WTC11 (cell line): ENCODE measurements around the gene PGF. TPM values are rescaled to one million over a fixed set of nuclear protein-coding genes. Genes with fewer than 3 reads are reported as not detected.
A peak's percentile ranks its signal among the peaks of the same experiment; 100 is the strongest.

Experiments
- ATAC-seq: fragments of 200-7000 bp; cut with Tn5 transposase; 2 replicates; pipeline ENCODE4 v1.10.0; 2021; ENCODE audit warnings: mild to moderate bottlenecking, moderate library complexity
- CTCF ChIA-PET: fragments of 300-600 bp; sonication (Branson Sonifier 250); formaldehyde crosslinking; loops from one replicate; lab custom pipeline; 2021; ENCODE audit warnings: antibody characterized with exemption; lab: Charles Lee
- POLR2A ChIA-PET: fragments of 350-600 bp; sonication (Branson Sonifier 250); formaldehyde crosslinking; loops from one replicate; lab custom pipeline; 2021; ENCODE audit warnings: antibody characterized with exemption; lab: Charles Lee
- DNase-seq: peaks from one replicate; pipeline ENCODE4 v3.0.0; 2021; ENCODE audit warnings: low spot score
- H3K27ac Mint-ChIP-seq: 2 replicates; pipeline ENCODE4 v1.8.0; 2021; ENCODE audit warnings: mixed read lengths
- H3K27me3 Mint-ChIP-seq: 2 replicates; pipeline ENCODE4 v1.8.0; 2021; ENCODE audit warnings: low read depth, mild to moderate bottlenecking, moderate library complexity, mixed read lengths
- H3K36me3 Mint-ChIP-seq: 2 replicates; pipeline ENCODE4 v1.8.0; 2021; ENCODE audit warnings: mixed read lengths
- H3K4me1 Mint-ChIP-seq: 2 replicates; pipeline ENCODE4 v1.8.0; 2022; ENCODE audit warnings: mixed read lengths
- H3K4me3 Mint-ChIP-seq: 2 replicates; pipeline ENCODE4 v1.8.0; 2021; ENCODE audit warnings: mild to moderate bottlenecking, moderate library complexity, mixed read lengths
- H3K9me3 Mint-ChIP-seq: 2 replicates; pipeline ENCODE4 v1.8.0; 2021; ENCODE audit warnings: mixed read lengths
- CREM ChIP-seq: sonication (generic); formaldehyde crosslinking; IDR thresholded peaks from 2 replicates; pipeline ENCODE4 v1.8.1; 2022; ENCODE audit warnings: mild to moderate bottlenecking, missing genetic modification reagents, moderate library complexity
- GTF2I ChIP-seq: fragments of 250-450 bp; sonication (Bioruptor Pico); conservative IDR thresholded peaks from 2 replicates; pipeline ENCODE4 v1.4.0; 2021; ENCODE audit warnings: mild to moderate bottlenecking
- TCF7 ChIP-seq: sonication (generic); formaldehyde crosslinking; IDR thresholded peaks from 2 replicates; pipeline ENCODE4 v1.8.0; 2022; ENCODE audit warnings: mild to moderate bottlenecking, low read depth, missing genetic modification reagents, moderate library complexity
- ZNF219 ChIP-seq: sonication (generic); formaldehyde crosslinking; IDR thresholded peaks from 2 replicates; pipeline ENCODE4 v1.8.0; 2023; ENCODE audit warnings: missing genetic modification reagents, mild to moderate bottlenecking, borderline replicate concordance
- ZNF232 ChIP-seq: sonication (generic); formaldehyde crosslinking; IDR thresholded peaks from 2 replicates; pipeline ENCODE4 v1.8.0; 2022; ENCODE audit warnings: mild to moderate bottlenecking, missing genetic modification reagents
- ZNF416 ChIP-seq: fragments of 250-450 bp; sonication (Bioruptor Pico); IDR thresholded peaks from 2 replicates; pipeline ENCODE4 v1.9.0; 2021; ENCODE audit warnings: mild to moderate bottlenecking, inconsistent platforms
- total RNA-seq: library from RNA; stranded (reverse); gene quantifications from 3 replicates; pipeline ENCODE4 v1.2.3, GENCODE V29; 2021
- TF ChIP-seq, protein P1 (sequence below): fragments of 250-450 bp; sonication (Bioruptor Pico); IDR thresholded peaks from 2 replicates; pipeline ENCODE4 v1.9.0; 2021; ENCODE audit warnings: mild to moderate bottlenecking, borderline replicate concordance
- TF ChIP-seq, protein P2 (sequence below): sonication (generic); formaldehyde crosslinking; IDR thresholded peaks from 2 replicates; pipeline ENCODE4 v1.8.1; 2023; ENCODE audit warnings: mild to moderate bottlenecking, missing genetic modification reagents
- TF ChIP-seq, protein P3 (sequence below): fragments of 250-450 bp; sonication (Bioruptor Pico); IDR thresholded peaks from 2 replicates; pipeline ENCODE4 v1.9.0; 2021; ENCODE audit warnings: mild to moderate bottlenecking
- TF ChIP-seq, protein P4 (sequence below): sonication (generic); formaldehyde crosslinking; IDR thresholded peaks from 2 replicates; pipeline ENCODE4 v1.8.1; 2022; ENCODE audit warnings: low read depth, missing genetic modification reagents, borderline replicate concordance

Gene PGF
- total RNA-seq, 1 experiment from 2014 or later, result 6.7 TPM

DNA sequence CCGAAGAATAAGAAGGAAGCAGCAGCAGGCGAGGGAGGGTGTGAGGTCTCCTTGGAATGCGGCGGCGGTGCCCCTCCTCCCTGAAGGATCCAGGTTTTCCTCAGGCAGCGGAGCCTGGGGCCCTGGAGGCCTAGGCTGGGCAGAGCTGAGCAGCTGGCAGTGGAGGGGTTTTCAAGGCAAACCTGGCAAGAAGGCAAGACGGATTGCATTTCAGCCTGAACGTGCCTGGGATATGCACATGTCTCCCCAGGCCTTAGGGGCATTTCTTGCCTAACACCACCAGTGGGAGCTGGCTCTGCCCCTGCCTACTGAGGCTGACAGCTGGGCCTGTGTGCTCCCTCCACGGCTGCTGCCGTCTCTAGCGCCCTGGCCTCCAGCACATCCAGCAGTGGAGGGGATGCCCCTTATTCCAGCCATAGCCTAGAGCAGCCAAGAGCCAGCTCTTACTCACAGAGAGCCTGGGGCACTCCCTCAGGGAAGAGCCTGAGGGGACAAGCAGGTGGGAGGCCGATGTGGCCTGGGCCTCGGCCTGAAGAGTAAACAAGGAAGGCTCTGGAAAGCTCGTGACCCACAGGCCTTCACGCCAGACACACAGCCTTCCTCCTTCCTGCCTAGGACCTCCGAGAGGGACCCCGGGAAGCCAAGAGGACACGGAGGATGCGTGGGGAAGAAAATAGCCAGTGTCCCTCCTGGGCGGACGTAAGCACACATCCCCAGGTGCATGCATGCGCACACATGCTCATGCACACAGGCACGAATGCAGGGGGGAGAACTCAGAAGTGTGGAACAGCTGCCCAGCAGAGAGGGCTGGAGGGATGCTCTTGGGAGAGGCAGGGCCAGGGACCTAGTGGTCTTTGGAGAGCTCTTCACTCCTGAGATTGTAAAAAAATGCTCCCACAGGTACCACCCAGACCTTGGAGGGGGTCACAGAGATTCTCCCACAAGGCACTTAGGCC, 24.3 kb upstream of the PGF start:
- H3K4me1 Mint-ChIP-seq, result peaks cover 33% of the 10 kb centered on the region
- H3K4me3 Mint-ChIP-seq, result no peak overlapping the region
- peak; percentile 67 for ATAC-seq
- CTCF ChIA-PET, result interaction anchor here (0.6 to 5.4 kb wide), 13 partner anchors 9 to 183 kb away, joined by 3 to 53 read pairs (median 4); partner anchors contain the start of genes PGF, RPS6KL1 and ZC2HC1C
- POLR2A ChIA-PET, result interaction anchor here (0.6 to 1.2 kb wide), 2 partner anchors 24 to 50 kb away, joined by 4 read pairs; partner anchors contain the start of gene PGF
- H3K27me3 Mint-ChIP-seq, result no peaks in the 10 kb centered on the region; the same call in 1 of the 2 replicates
- TF ChIP-seq ZNF416 (CRISPR knock-in tag), result no peak
- 0 out of 2 replicates have a peak, but pooled peaks have one; percentile 9 for TF ChIP-seq ZNF232 (CRISPR knock-in tag)
- TF ChIP-seq, all 79 proteins: peak for 1
- DNase-seq, result peak; percentile 54
- Mint-ChIP-seq H3K36me3 (no peaks in the 10 kb centered on the region), H3K27ac (no peak overlapping the region), H3K9me3 (no peaks in the 10 kb centered on the region)

DNA sequence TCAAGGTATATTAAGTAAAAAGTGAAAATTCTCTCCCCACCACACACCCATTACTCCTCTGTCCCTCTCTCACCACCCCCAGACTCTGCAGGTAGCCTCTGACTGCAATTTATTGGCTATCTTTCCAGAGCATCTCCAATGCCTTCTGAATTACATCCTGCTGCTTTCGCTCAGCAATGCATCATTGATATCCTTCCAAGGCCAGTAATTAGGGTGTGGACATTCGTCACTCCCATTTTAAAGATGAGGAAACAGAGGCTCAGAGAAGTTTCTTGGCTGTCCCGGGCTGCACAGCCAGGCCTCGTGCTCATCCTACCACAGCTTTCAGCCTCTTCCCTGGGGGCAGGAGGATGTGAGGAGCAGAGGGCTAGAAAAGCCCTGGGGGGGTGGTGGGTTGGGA, 23.6 kb upstream of the PGF start:
- TF ChIP-seq, protein P1, sequence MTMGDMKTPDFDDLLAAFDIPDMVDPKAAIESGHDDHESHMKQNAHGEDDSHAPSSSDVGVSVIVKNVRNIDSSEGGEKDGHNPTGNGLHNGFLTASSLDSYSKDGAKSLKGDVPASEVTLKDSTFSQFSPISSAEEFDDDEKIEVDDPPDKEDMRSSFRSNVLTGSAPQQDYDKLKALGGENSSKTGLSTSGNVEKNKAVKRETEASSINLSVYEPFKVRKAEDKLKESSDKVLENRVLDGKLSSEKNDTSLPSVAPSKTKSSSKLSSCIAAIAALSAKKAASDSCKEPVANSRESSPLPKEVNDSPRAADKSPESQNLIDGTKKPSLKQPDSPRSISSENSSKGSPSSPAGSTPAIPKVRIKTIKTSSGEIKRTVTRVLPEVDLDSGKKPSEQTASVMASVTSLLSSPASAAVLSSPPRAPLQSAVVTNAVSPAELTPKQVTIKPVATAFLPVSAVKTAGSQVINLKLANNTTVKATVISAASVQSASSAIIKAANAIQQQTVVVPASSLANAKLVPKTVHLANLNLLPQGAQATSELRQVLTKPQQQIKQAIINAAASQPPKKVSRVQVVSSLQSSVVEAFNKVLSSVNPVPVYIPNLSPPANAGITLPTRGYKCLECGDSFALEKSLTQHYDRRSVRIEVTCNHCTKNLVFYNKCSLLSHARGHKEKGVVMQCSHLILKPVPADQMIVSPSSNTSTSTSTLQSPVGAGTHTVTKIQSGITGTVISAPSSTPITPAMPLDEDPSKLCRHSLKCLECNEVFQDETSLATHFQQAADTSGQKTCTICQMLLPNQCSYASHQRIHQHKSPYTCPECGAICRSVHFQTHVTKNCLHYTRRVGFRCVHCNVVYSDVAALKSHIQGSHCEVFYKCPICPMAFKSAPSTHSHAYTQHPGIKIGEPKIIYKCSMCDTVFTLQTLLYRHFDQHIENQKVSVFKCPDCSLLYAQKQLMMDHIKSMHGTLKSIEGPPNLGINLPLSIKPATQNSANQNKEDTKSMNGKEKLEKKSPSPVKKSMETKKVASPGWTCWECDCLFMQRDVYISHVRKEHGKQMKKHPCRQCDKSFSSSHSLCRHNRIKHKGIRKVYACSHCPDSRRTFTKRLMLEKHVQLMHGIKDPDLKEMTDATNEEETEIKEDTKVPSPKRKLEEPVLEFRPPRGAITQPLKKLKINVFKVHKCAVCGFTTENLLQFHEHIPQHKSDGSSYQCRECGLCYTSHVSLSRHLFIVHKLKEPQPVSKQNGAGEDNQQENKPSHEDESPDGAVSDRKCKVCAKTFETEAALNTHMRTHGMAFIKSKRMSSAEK (CRISPR knock-in tag), result no peak
- 0 out of 2 replicates have a peak, but pooled peaks have one; percentile 53 for TF ChIP-seq GTF2I (CRISPR knock-in tag)
- TF ChIP-seq, protein P2, sequence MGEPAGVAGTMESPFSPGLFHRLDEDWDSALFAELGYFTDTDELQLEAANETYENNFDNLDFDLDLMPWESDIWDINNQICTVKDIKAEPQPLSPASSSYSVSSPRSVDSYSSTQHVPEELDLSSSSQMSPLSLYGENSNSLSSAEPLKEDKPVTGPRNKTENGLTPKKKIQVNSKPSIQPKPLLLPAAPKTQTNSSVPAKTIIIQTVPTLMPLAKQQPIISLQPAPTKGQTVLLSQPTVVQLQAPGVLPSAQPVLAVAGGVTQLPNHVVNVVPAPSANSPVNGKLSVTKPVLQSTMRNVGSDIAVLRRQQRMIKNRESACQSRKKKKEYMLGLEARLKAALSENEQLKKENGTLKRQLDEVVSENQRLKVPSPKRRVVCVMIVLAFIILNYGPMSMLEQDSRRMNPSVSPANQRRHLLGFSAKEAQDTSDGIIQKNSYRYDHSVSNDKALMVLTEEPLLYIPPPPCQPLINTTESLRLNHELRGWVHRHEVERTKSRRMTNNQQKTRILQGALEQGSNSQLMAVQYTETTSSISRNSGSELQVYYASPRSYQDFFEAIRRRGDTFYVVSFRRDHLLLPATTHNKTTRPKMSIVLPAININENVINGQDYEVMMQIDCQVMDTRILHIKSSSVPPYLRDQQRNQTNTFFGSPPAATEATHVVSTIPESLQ, result no peak
- TF ChIP-seq CREM, result no peak
- POLR2A ChIA-PET, result interaction anchor here (0.6 to 1.2 kb wide), 2 partner anchors 24 to 49 kb away, joined by 4 read pairs; partner anchors contain the start of gene PGF
- no peaks in the 10 kb centered on the region for H3K9me3 Mint-ChIP-seq
- CTCF ChIA-PET, result interaction anchor here (0.9 to 5.4 kb wide), 6 partner anchors 9 to 110 kb away, joined by 3 to 53 read pairs (median 5); no protein-coding TSS in a partner anchor
- DNase-seq, result no peak
- H3K36me3 Mint-ChIP-seq, result no peaks in the 10 kb centered on the region
- peaks cover 33% of the 10 kb centered on the region for H3K4me1 Mint-ChIP-seq
- no peak overlapping the region for H3K4me3 Mint-ChIP-seq
- no peaks in the 10 kb centered on the region; the same call in 1 of the 2 replicates for H3K27me3 Mint-ChIP-seq
- no peak overlapping the region for H3K27ac Mint-ChIP-seq
- no peak for ATAC-seq

DNA sequence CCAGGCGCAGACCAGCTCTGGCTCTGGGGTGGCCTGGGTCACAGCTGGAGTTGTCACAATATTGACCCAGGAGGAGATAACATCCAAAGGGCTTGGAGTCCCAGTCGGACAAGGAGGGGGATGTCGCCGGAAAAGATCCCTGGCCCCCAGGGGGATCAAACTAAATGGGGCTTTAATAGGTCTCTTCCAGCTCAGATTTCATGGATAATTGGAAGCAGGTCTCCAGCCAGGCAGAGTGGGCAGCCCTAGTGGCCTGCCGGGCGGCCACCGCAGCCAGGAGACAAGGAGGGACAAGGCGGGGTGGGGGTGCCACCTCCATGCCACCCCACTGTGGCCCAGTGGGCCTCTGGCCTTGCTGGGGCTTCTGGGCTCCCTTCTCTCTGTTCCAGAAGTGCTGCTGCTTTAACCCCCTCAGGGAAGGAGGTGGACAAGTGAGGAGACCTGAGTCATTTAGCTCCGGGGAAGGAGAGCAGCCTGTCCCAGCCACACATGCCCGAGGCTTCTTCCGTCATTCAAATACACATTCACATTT, 23.1 kb upstream of the PGF start:
- no peaks in the 10 kb centered on the region for H3K9me3 Mint-ChIP-seq
- CTCF ChIA-PET, result interaction anchor here (0.9 to 5.4 kb wide), 4 partner anchors 30 to 110 kb away, joined by 3 to 53 read pairs (median 6); no protein-coding TSS in a partner anchor
- no peaks in the 10 kb centered on the region for H3K36me3 Mint-ChIP-seq
- no peak for ATAC-seq
- H3K4me1 Mint-ChIP-seq, result peaks cover 34% of the 10 kb centered on the region
- TF ChIP-seq, protein P3, sequence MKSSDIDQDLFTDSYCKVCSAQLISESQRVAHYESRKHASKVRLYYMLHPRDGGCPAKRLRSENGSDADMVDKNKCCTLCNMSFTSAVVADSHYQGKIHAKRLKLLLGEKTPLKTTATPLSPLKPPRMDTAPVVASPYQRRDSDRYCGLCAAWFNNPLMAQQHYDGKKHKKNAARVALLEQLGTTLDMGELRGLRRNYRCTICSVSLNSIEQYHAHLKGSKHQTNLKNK (CRISPR knock-in tag), result no peak
- TF ChIP-seq CREM (no peak), TCF7 (no peak), ZNF219 (no peak)
- TF ChIP-seq, protein P4, sequence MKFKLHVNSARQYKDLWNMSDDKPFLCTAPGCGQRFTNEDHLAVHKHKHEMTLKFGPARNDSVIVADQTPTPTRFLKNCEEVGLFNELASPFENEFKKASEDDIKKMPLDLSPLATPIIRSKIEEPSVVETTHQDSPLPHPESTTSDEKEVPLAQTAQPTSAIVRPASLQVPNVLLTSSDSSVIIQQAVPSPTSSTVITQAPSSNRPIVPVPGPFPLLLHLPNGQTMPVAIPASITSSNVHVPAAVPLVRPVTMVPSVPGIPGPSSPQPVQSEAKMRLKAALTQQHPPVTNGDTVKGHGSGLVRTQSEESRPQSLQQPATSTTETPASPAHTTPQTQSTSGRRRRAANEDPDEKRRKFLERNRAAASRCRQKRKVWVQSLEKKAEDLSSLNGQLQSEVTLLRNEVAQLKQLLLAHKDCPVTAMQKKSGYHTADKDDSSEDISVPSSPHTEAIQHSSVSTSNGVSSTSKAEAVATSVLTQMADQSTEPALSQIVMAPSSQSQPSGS, result no peak
- TF ChIP-seq, protein P2, result no peak
- H3K27ac Mint-ChIP-seq, result no peak overlapping the region
- no peak for DNase-seq
- H3K4me3 Mint-ChIP-seq, result no peak overlapping the region
- H3K27me3 Mint-ChIP-seq, result no peaks in the 10 kb centered on the region; the same call in 1 of the 2 replicates
- POLR2A ChIA-PET, result interaction anchor here (0.6 to 1.2 kb wide), 3 partner anchors 23 to 56 kb away, joined by 3 to 4 read pairs (median 4); partner anchors contain the start of genes PGF and RPS6KL1
